GM06990 (cell line): Measurements from ENCODE around the gene GABARAPL2.

Source experiments
- DNase-seq: peaks from one replicate; pipeline ENCODE4 v3.0.0-alpha.2; 2011; ENCODE audit not compliant: insufficient read length; ENCODE audit errors: extremely low read depth
- H3K27me3 ChIP-seq: replicated peaks from 2 replicates; pipeline ENCODE4 v1.6.0; 2011; ENCODE audit warnings: low read length; ENCODE audit not compliant: control insufficient read depth, insufficient read depth
- H3K36me3 ChIP-seq: 2 replicates; pipeline ENCODE4 v1.5.1; 2011; ENCODE audit warnings: low read length; ENCODE audit not compliant: control insufficient read depth, insufficient read depth
- H3K4me3 ChIP-seq: replicated peaks from 2 replicates; pipeline ENCODE4 v1.5.1; 2011; ENCODE audit warnings: low read depth, mild to moderate bottlenecking, control low read depth, low read length
- TF ChIP-seq, protein P1 (sequence below): IDR thresholded peaks from 2 replicates; pipeline ENCODE4 v1.5.1; 2011; ENCODE audit warnings: low read length, control low read depth, mild to moderate bottlenecking, inconsistent platforms; ENCODE audit not compliant: insufficient read depth, poor library complexity, severe bottlenecking

The GABARAPL2 gene

DNA sequence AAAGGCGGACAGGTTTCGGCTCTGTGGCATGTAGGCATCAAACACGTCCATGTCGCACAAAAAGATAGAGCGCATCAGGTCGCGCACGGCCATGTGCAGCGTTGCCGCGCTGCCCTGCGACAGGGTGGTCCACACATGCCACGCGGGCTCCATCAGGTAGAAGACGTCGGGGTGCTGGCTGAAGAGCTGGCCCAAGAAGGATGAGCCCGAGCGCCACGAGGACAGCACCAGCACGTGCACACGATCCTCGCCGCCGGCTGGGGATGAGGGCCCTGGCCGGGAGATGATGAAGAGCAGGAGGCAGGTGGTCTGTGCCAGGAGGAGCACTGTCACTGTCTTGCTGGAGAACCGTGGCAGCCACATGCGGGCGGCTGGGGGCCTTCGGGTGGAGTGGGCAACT lies 36.2 kb upstream of the GABARAPL2 start:
- Histone ChIP-seq H3K27me3 (no peaks in the 10 kb centered on the region), H3K36me3 (no peaks in the 10 kb centered on the region), H3K4me3 (no peak overlapping the region)
- TF ChIP-seq, protein P1, sequence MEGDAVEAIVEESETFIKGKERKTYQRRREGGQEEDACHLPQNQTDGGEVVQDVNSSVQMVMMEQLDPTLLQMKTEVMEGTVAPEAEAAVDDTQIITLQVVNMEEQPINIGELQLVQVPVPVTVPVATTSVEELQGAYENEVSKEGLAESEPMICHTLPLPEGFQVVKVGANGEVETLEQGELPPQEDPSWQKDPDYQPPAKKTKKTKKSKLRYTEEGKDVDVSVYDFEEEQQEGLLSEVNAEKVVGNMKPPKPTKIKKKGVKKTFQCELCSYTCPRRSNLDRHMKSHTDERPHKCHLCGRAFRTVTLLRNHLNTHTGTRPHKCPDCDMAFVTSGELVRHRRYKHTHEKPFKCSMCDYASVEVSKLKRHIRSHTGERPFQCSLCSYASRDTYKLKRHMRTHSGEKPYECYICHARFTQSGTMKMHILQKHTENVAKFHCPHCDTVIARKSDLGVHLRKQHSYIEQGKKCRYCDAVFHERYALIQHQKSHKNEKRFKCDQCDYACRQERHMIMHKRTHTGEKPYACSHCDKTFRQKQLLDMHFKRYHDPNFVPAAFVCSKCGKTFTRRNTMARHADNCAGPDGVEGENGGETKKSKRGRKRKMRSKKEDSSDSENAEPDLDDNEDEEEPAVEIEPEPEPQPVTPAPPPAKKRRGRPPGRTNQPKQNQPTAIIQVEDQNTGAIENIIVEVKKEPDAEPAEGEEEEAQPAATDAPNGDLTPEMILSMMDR, result no peak
- DNase-seq, result no peak

DNA sequence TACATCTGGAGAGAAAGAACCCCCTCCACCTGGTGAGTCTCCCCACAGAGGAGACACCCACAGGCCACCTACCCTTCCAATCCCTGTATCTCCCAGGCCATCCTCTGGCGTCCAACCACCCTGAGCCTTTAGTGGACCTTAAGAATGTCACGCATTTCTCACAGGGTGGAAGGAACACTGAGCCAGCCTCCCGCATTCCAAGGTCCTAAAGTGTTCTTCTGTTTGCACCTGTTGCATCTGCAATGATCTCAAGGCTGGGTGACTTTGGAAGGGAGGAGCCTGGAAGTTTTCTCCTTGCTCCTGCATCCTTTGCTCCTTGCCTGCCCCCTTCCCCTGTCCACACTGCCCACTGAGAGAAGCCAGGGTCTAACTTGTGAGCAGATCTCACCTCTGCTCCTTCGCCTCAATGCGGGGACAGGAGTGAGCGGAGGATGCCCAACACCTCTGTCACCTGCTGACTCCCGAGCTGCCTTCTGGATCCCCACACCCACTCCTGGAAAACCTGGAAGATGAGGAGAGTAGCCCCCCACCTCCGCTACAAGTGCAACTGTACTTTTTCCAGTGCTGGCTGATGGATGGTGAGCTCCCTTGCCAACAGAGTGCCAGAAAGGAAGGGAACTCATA lies 33.9 kb upstream of the GABARAPL2 start:
- TF ChIP-seq, protein P1, result no peak

DNA sequence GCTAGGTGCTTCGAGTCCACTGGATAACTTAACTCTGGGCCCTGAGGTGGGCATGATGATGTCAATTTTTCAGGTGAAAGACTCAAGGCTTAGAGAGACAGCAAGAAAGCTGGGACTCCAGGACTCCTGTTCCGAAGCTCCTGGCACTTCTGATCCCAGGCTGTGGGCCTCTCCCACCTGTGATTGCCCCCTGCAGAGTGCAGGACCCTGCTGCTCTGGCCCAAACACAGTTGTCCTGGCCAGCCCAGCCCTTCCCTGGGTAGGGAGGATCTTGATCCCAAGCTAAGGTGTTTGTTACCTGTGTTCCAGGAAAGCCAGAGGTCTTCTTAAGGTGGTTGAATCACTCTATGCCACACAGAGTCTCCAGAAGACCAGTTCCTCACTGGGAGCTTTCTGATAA lies 33.4 kb upstream of the GABARAPL2 start:
- H3K36me3 ChIP-seq, result no peaks in the 10 kb centered on the region
- DNase-seq, result no peak
- H3K4me3 ChIP-seq, result no peak overlapping the region
- no peaks in the 10 kb centered on the region for H3K27me3 ChIP-seq
- TF ChIP-seq, protein P1, result no peak

More for the DNA sequence above, 33.9 kb upstream of the GABARAPL2 start:
- H3K36me3 ChIP-seq, result no peaks in the 10 kb centered on the region
- no peak for DNase-seq
- H3K27me3 ChIP-seq, result no peaks in the 10 kb centered on the region
- H3K4me3 ChIP-seq, result no peak overlapping the region

DNA sequence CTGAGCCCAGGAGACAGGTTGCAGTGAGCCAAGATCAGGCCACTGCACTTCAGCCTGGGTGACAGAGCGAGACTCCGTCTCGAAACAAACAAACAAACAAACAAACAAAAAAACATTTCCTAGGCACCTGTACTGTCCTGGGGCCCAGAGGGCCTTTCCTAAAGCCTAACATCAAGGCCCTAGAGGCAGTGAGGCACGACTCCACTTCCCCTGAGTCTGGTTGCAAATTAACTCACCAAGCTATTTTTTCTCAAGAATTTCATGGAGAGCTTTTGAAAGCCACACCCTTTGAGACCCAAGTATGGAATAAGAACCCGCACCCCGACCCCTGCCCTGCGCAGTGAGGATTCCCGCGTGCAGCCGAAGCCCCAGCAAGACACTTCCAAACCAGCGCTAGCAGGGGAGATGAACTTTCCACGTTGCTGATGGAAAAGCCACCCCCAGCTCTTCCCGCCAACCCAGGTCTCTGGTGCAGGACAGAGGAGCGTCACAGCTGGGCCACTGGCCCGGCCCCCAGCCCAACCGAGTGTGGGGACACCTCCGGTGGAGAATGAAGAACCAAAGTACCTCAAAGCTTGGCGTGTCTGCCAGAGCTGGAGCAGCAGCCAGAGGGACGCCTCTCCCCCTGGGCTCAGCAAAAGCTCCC lies 31.5 kb upstream of the GABARAPL2 start:
- TF ChIP-seq, protein P1, result no peak

DNA sequence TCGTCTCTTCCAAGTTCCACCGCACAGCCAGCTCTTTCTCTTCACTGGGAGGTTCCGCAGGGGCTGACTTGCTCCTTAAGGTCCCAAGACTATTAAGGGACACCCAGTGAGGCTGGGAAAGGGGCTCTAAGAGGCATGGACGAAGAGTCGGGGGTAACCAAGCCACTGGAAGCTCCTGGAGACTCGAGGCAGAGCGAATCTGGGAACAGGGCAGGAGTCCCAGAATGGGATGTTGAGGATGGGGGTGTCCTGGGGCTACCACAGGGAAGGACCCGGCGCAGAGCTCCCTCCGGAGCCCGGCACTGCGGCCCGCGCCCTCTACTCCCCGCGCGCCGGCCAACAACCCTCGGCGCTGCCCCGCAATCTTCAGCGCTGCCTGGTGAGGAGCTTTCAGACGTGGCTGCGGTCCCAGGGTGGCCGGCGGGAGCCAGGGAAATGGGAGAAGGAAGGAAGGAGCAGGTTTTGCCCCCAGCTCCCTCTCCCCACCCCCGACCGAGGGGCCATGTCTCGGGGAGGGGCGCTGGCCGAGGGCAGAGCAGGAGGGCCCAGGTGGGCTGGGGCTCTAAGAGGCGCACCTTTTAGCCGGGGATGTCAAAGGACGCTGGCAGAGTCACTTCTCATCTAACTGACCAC lies 30.9 kb upstream of the GABARAPL2 start:
- Histone ChIP-seq H3K4me3 (no peak overlapping the region), H3K27me3 (no peaks in the 10 kb centered on the region), H3K36me3 (no peaks in the 10 kb centered on the region)
- TF ChIP-seq, protein P1, result no peak
- no peak for DNase-seq

More for the DNA sequence above, 31.5 kb upstream of the GABARAPL2 start:
- DNase-seq, result no peak
- Histone ChIP-seq H3K4me3 (no peak overlapping the region), H3K36me3 (no peaks in the 10 kb centered on the region), H3K27me3 (no peaks in the 10 kb centered on the region)
